Limb (tissue), 2 donors: ENCODE measurements around the gene HLA-DQB2.
"Not testable (repeated sequence)": the region's sequence is repeated elsewhere in the genome, so short reads cannot be mapped to it uniquely, and the experiment has no call there.

Source experiments
- DNase-seq, 2 donors: peaks; one replicate each; pipeline ENCODE4 v3.0.0-alpha.2; 2016; ENCODE audit errors: extremely low spot score in 2 of 2

The HLA-DQB2 gene

GRCh38 chr6:32745649-32746048, 17.7 kb downstream of the HLA-DQB2 start:
- DNase-seq, result not testable (repeated sequence)

DNA sequence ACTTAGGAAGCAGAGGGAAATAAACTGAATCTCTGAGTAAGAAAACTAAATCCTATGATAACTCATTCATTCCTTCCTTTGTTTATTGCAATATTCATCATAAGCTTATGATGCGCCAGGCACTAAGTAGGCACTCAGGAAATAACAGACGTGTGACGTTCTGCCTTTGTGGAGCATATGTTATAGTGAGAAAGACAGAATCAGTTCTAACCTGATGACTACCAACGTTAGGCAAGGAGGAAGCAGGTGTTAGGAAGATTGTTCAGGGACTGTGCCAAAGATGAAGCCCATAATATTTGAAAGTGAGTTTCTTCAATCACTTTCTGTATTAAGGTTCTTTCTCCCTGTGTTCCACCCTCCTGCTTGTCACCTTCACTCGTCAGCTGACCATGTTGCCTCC, 18.6 kb downstream of the HLA-DQB2 start:
- no peak for DNase-seq

DNA sequence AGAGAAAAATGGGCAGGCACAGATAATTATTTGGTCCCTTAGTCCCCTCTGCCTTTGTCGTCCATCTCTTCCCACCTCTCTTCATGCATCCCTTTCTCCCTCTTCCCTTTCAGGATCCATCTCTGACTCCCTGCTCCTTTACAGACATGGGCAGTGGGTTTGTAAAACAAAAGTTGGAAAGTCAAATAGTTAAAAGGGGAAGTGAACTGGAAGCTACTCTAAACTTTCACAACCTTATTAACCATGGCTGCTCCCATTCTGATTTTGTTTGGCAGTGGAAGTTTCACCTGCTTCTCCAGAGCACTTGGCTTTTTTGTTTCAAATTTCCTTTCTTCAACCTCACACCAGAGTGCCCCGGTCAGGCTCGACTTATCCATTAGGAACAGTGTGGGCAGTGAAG, 21.0 kb downstream of the HLA-DQB2 start:
- no peak for DNase-seq

- no peak for DNase-seq
Measured at GRCh38 chr6:32741031-32741960, 22.0 kb downstream of the HLA-DQB2 start, which contains the start of gene HLA-DQA2. HLA-DQA2 (plus strand) TSS chr6:32741391; CDS start chr6:32741444, 53 bp downstream.

GRCh38 chr6:32738126-32738525, 25.2 kb downstream of the HLA-DQB2 start:
- no peak for DNase-seq

- DNase-seq, result no peak
Measured at GRCh38 chr6:32718879-32719278, 44.5 kb downstream of the HLA-DQB2 start.

DNA sequence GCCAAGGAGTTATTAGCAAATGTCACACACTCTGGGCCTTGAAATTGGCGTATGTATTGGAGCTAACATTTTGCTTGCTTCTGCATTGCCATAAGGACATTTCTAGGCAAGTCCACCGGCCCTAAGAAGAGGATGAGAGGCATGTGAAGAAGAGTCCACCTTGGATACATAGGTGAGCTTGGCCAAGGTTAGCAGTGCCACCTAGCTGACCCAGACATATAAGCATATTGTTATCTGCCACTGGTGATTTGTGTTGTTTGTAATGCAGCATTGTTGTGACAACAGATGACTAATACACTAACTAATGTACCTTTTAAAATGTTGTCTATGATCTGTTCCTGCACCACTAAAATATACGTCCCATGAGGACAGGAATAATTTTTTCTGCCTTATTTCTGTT, 46.9 kb downstream of the HLA-DQB2 start:
- no peak for DNase-seq

GRCh38 chr6:32713241-32713640, 50.1 kb downstream of the HLA-DQB2 start:
- DNase-seq, result no peak

DNA sequence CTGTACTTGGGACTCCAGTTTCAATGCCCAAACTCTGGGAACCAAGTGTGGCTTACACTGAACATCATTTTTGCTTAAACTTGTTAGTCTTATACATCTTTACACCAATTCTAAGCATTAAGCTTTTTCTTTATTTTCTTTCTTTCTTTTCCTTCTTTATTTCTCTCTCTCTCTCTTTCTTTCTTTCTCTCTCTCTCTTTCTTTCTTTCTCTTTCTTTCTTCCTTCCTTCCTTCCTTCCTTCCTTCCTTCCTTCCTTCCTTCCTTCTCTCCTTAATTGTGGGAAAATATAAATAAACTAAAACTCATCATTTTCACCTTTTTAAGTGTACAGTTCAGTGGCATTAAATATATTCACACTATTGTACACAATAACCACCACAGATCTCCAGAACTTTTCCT, 53.7 kb downstream of the HLA-DQB2 start:
- DNase-seq, result no peak
